GM12874 (cell line): Measurements from ENCODE around the gene MLLT3.

Source experiments
- TF ChIP-seq, protein P1 (sequence below): IDR thresholded peaks from 2 replicates; pipeline ENCODE4 v1.5.1; 2011; ENCODE audit warnings: low read depth, mild to moderate bottlenecking, control low read depth, low read length, moderate library complexity; ENCODE audit not compliant: insufficient read depth

Gene MLLT3

DNA sequence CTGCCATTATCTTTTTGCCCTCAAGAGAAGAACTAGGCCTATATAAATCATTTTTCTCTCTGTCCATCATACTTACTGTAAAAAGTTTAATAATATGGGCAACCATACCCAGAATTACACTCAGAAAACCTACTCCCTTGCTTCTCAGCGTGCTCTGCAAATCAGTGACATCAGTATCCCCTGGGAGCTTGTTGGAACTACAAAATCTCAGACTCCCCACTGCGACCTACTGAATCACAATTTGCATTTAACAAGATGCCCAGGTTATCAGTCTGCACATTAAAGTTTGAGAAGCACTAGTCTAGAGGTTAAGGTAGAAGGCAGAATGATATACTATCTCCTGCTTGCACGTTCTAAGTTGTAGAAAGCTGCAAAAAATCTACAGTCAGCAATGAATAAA, 127.2 kb downstream of the MLLT3 start:
- TF ChIP-seq, protein P1, sequence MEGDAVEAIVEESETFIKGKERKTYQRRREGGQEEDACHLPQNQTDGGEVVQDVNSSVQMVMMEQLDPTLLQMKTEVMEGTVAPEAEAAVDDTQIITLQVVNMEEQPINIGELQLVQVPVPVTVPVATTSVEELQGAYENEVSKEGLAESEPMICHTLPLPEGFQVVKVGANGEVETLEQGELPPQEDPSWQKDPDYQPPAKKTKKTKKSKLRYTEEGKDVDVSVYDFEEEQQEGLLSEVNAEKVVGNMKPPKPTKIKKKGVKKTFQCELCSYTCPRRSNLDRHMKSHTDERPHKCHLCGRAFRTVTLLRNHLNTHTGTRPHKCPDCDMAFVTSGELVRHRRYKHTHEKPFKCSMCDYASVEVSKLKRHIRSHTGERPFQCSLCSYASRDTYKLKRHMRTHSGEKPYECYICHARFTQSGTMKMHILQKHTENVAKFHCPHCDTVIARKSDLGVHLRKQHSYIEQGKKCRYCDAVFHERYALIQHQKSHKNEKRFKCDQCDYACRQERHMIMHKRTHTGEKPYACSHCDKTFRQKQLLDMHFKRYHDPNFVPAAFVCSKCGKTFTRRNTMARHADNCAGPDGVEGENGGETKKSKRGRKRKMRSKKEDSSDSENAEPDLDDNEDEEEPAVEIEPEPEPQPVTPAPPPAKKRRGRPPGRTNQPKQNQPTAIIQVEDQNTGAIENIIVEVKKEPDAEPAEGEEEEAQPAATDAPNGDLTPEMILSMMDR: no peak

DNA sequence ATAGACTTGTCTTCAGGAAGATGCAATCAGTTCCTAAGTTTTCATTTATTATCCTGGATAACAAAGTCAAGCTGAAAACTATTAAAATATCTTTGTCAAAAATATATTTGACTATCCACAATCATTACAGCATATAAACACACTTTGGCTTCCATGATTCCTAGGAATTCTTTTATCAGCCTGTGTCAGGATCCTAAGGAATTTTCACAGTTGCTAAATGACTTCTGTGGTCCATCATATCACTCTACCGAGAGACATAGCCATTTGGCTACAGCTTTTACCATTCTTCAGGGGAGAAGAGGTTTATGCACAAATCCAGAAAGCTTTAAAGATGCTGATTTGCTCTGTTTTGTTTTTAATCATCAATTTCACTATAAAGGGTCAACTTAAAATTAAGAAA, 128.3 kb downstream of the MLLT3 start:
- TF ChIP-seq, protein P1: no peak

DNA sequence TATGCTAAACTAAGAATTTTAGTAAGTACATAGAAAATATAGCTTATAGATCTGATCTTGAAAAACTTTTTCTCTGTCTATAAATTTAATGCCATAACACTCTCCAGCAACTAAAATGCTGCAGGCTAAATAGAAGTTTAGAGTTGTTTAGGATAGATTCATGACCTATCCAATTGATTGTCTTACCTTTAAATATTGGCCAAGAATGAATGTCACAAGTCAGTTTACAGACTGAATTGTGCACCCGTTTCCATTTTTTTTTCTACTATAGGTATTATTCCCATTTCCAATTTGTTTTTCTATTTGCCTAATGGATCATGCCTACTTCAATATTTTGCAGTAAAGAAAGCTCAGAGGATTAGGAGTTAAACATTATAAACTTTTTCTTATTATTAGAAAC, 129.5 kb downstream of the MLLT3 start:
- TF ChIP-seq, protein P1: no peak

DNA sequence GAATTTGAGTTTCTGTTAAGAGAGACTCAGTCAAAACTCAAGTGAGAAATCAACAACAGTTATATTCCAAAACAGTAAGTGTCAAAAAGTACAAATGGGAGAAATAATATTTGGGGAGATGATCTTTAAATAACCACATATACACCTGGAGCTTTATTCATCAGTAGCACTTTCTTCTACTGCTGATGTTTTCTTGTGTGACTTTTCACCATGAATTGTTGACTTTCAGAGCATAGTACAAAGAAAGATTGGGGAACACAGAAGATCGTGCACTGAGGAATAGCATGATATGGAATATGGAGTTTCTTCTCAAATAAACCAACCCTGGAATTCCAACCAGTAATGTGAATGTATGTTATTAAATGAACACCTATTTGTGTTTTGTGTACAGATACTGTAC, 130.7 kb downstream of the MLLT3 start:
- TF ChIP-seq, protein P1: no peak

DNA sequence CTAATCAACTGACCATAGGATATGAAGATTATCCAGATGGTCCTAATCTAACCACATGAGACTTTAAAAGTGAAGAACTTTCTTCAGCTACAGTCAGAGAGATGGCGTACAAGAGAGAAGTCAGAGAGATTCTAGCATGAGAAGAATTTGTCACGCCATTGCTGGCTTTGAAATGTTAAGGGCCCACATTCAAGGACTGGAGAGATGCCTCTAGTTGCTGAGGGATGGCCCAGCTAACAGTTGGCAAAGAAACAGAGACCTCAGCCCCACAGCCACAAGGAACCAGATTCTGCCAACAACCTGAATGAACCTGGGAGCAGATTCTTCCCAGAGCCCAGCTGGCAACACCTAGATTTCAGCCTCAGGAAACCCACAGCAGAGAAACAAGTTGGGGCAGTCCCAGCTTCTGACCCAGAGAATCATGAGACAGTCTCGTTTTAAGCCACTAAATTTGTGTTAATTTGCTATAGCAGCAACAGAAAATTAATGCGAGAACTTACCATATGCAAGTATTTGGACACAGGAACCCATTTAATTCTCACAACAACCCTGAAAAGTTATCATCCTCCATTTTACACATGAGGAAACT, 132.0 kb downstream of the MLLT3 start:
- TF ChIP-seq, protein P1: no peak

DNA sequence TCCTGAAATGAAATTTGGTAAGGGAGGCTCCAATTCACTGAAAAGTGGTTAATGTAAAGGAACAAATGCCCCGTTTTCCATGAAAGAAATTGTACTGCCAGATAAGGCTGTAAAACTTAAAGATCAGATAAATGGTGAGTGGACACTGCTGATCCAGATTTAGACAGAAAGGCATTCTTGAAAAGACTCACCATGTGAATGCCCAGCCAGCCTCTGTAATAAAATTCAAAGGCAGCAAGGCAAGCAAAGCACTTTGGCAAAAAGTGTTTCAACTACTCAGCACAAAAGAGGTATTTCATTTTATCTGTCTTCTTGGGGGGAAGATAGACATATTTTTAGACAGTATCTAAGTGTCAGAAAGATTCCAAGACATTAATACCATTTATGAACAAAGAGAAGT, 133.6 kb downstream of the MLLT3 start:
- TF ChIP-seq, protein P1: no peak

DNA sequence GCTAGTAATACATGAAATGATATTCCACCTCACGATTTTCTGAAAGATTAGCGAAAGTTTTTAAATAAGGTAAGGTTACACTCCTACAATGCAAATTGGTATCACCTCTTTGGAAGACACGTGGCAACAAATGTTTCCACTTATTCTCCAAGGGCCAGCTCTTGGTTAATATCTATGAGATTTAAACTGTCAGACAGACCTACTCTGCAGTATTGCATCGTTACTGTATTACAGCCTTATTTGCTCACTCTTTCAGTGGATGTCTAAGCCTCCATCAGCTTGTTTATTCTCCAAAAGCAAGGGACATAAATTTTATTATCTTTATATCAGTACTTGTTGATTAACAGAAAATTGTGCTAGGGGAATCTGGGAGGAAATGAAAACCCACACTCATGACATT, 135.7 kb downstream of the MLLT3 start:
- TF ChIP-seq, protein P1: no peak
